Adrenal gland (tissue), 12 donors: ENCODE data around the gene HACE1. TPM values are rescaled to one million over a fixed set of nuclear protein-coding genes. Genes with fewer than 3 reads are reported as not detected.

ENCODE experiments used
- DNase-seq, 7 donors: peaks; one replicate each; pipeline ENCODE4 v3.0.0-alpha.2; 2019 to 2020
- H3K27ac ChIP-seq, 5 donors: fragments of 200-600 bp; sonication (generic) in 4 of 5; 1 replicate in 3 of 5; 2 replicates in 2 of 5; pipeline versions ENCODE4 v1.5.1 to v1.8.0; 2016 to 2020; ENCODE audit warnings: mild to moderate bottlenecking in 1 of 5
- H3K27me3 ChIP-seq: fragments of 200-600 bp; 2 replicates; pipeline ENCODE4 v1.8.0; 2021
- H3K36me3 ChIP-seq, 2 donors: fragments of 200-600 bp; replicated peaks in 1 of 2; 1 replicate in 1 of 2; 2 replicates in 1 of 2; pipeline versions ENCODE4 v1.5.1 to v1.8.0; 2018 to 2022
- H3K4me1 ChIP-seq, 2 donors: fragments of 200-600 bp; replicated peaks in 1 of 2; 1 replicate in 1 of 2; 2 replicates in 1 of 2; pipeline versions ENCODE4 v1.5.1 to v1.8.0; 2018 to 2021
- H3K4me3 ChIP-seq, 4 donors: fragments of 200-600 bp; sonication (generic) in 3 of 4; one replicate each; pipeline ENCODE4 v1.5.1; 2016 to 2018
- H3K9me3 ChIP-seq, 3 donors: fragments of 200-600 bp; sonication (generic) in 1 of 3; replicated peaks in 1 of 3; 1 replicate in 2 of 3; 2 replicates in 1 of 3; pipeline versions ENCODE4 v1.5.1 to v1.8.0; 2016 to 2021
- POLR2A ChIP-seq, 2 donors: fragments of 450-650 bp; IDR thresholded peaks; one replicate each; pipeline ENCODE4 v1.6.1; 2017; ENCODE audit warnings: antibody characterized with exemption in 2 of 2, mild to moderate bottlenecking in 2 of 2, moderate library complexity in 1 of 2
- WGBS, 4 donors: extraction: QIAGEN DNeasy Blood & Tissue Kit in 2 of 4; methylation state at CpG; one replicate each; pipeline versions ENCODE4 v1.1.5 to v1.1.7; 2013 to 2017; 5-methylcytosine and 5-hydroxymethylcytosine counted together
- intact Hi-C, 2 donors: fragments of 100-400 bp; cut with DNase I; formaldehyde crosslinking; loops; one replicate each; pipeline versions ENCODE4 v1.14.1 to v1.15.0; 2022 to 2023
- polyA plus RNA-seq, 3 donors: library from polyadenylated mRNA; stranded (reverse); fragments of 200-250 nt in 2 of 3; fragments of 350-450 nt in 1 of 3; fragmentation: Illumina TruSeq in 1 of 3; extraction: RNeasy Lipid Tissue Mini Kit (QIAGEN cat#74804) in 1 of 3; gene quantifications; one replicate each; pipeline ENCODE4 v1.2.3, GENCODE V29; 2013 to 2014
- total RNA-seq, 9 donors: library from RNA; depleted of rRNA in 4 of 9; stranded (reverse); fragments of >200 nt in 4 of 9; fragments of 120-200 nt in 1 of 9; fragmentation: NEBNext Ultra II Directional in 1 of 9; extraction: Animal tissue kit (Norgen Biotek cat#: 25700) in 1 of 9; gene quantifications; one replicate each; pipeline versions ENCODE4 v1.1.0 to v1.2.4, GENCODE V29; 2013 to 2023
- TF ChIP-seq, protein P1 (sequence below), 6 experiments: fragments of 450-650 bp in 4 of 6; fragments of 200-600 bp in 2 of 6; sonication (generic) in 1 of 6; IDR thresholded peaks; 1 replicate in 5 of 6; 2 replicates in 1 of 6; pipeline versions ENCODE4 v1.5.1 to v1.8.0; 2016 to 2021; ENCODE audit warnings: antibody characterized with exemption in 6 of 6, mild to moderate bottlenecking in 2 of 6, moderate library complexity in 1 of 6
- donor health status: healthy with polysubstance abuse.
- donor health status: Bipolar disorder and iron deficiency.
- donor health status: DM: yes; HTN: yes; CAD: no.
- donor health status: DM: no; HTN: no; CAD: no.
- donor health status: DM: no; HTN: no; CAD: no.
- donor health status: DM: yes; HTN: yes; CAD: no.

Gene HACE1
- total and polyA plus RNA-seq, 12 donors: 5.6 to 14.2 (median 10.7) TPM

DNA sequence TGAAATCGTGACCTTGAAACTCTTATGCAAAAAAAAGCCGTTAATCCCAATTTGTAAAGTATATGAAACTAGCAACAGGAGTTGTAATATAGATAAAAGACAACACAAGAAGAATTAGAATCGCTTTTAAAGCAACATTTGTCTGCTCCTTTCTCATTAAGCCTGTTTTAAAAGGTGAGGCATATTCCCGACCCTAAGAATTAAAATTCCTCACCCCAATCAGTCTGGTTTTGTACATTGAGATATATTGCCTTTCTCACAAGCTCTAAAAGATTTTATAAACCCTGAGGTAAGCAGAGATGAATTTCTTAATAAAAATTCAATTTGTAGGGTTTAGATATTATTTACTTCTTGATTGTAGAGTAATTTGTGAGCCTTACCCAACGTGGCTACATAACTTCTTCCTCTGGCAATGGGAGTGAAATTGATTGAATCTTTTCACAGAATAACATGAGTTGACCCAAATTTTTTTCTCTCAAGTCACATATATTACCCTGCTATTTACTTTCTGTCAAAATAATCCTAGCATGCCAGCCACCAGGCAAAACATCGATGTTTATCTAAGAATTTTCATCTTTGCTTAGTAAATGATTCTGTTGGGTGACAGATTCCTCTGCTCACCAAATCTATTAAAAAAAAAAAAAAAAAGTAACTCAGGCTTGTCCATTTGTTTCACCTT, 173.7 kb downstream of the HACE1 start:
- 61 to 75% (median 70%) methylated on average over 6 of the region's 6 CpGs for WGBS, 4 donors

DNA sequence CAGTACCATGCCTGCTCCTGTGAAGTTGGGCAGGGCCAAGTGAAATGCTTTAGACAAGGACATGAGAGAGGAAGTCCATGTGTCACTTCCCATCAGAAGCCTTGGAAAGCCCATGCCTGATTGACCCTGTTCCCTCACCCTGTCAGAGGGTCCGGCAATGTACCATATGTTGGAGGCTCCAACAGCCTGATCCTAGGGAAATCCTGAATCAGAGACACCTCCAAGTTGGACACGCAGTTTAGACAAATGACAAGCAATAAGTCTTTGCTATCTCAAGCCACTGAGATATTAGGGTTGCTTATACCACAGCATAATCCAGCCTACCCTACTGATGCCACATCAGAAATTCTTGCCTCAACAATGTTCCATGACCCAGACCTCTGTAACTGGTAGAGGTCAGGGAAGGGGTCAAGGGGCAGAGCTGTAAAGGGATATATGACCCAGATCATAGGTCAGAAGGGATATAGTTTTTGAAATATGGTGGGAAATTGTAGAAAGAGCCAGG, 174.8 kb downstream of the HACE1 start:
- Histone ChIP-seq H3K4me1 (no peaks in the 10 kb centered on the region), H3K9me3 (no peaks in the 10 kb centered on the region), H3K27me3 (no peaks in the 10 kb centered on the region), H3K36me3 (no peaks in the 10 kb centered on the region), H3K27ac (no peak overlapping the region), H3K4me3 (no peak overlapping the region)
- intact Hi-C loops: loop anchor here in 1 of 2 donors (5.0 kb wide), 1 partner anchor 82 kb away; no protein-coding TSS in a partner anchor
- TF ChIP-seq, protein P1, sequence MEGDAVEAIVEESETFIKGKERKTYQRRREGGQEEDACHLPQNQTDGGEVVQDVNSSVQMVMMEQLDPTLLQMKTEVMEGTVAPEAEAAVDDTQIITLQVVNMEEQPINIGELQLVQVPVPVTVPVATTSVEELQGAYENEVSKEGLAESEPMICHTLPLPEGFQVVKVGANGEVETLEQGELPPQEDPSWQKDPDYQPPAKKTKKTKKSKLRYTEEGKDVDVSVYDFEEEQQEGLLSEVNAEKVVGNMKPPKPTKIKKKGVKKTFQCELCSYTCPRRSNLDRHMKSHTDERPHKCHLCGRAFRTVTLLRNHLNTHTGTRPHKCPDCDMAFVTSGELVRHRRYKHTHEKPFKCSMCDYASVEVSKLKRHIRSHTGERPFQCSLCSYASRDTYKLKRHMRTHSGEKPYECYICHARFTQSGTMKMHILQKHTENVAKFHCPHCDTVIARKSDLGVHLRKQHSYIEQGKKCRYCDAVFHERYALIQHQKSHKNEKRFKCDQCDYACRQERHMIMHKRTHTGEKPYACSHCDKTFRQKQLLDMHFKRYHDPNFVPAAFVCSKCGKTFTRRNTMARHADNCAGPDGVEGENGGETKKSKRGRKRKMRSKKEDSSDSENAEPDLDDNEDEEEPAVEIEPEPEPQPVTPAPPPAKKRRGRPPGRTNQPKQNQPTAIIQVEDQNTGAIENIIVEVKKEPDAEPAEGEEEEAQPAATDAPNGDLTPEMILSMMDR (IDR thresholded peaks at IDR 0.05): no peak
- TF ChIP-seq POLR2A (IDR thresholded peaks at IDR 0.05): no peak
- no peak for DNase-seq
- WGBS, 4 donors: 68 to 81% (median 72%) methylated on average over 2 of the region's 2 CpGs

More for the DNA sequence above, 173.7 kb downstream of the HACE1 start:
- Histone ChIP-seq H3K9me3 (no peaks in the 10 kb centered on the region), H3K27me3 (no peaks in the 10 kb centered on the region), H3K4me1 (no peaks in the 10 kb centered on the region), H3K36me3 (no peaks in the 10 kb centered on the region), H3K27ac (no peak overlapping the region), H3K4me3 (no peak overlapping the region)
- DNase-seq: no peak
- TF ChIP-seq POLR2A (IDR thresholded peaks at IDR 0.05): no peak
- TF ChIP-seq, protein P1 (IDR thresholded peaks at IDR 0.05): no peak
- intact Hi-C loops: no loop called here

DNA sequence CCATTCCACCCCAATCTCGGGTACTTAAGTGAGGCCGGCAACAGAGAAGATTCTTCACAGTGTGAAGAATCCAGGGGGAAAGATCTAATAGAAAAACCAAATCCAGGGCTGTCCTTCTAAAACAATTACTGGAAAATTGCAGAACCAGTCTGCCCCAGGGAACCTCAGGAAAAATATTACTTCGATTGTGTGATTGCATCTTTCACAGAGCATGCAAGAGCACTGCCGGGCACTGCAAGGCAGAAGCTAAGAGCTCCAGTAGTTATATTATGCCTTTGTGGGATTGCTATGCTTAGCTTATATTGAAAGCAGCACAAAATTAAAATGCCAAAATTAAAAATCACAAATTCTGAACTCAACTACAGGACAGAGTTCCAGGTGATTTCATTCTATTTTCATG, 175.9 kb downstream of the HACE1 start:
- no peak for DNase-seq
- H3K27me3 ChIP-seq: no peaks in the 10 kb centered on the region
- no peak overlapping the region for H3K4me3 ChIP-seq
- peaks cover 0 to 1% (median 0%) of the 10 kb centered on the region in 3 donors for H3K9me3 ChIP-seq
- WGBS, 4 donors: 60 to 70% (median 65%) methylated on average over 4 of the region's 4 CpGs
- H3K4me1 ChIP-seq: no peaks in the 10 kb centered on the region
- no peak overlapping the region for H3K27ac ChIP-seq
- TF ChIP-seq POLR2A (IDR thresholded peaks at IDR 0.05): no peak
- TF ChIP-seq, protein P1 (IDR thresholded peaks at IDR 0.05): no peak
- H3K36me3 ChIP-seq: no peaks in the 10 kb centered on the region
- intact Hi-C loops: loop anchor here in 1 of 2 donors (5.0 kb wide), 1 partner anchor 83 kb away; no protein-coding TSS in a partner anchor

DNA sequence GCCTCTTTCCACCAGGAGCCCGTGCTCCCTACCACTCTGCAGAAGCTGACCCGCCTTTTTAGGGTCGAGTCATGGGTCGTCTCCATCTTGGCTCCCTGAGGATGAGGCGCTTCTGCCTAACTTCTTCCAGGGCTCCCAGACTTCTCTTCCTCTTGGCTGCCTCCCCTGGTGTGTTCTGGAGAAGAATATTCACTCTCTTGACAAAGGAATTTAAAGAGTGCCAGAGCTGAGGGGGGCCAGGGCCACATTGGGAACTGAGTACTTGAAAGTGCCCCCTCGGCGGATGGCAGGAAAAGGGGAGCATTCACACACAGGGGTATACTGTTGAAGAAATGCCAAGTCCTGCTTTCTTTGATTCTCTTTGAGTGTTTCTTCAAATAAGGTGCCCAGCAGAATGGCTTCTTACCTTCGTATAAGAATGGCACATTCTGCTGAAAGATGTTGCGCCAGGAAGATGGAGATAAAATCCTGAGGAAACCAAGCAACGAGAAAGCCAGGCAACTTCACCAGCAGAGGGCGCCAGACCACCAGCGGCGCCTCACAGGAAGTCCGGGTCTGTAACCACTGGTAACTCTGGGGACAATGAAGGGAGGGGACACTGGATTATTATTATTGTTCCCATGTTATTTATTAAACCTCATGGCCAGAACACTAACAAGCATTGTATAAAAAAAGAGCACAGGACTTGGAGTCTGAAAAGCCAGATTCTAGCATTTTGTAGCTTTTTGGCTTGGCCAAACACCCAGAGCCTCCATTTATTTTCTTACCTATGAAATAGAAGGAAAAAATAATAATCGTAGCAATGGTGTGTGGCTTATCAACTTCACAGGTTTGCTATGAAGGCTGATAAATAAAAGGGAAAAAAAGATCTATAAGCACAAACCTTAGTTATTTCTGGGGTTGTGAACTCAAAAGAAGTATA, 176.7 kb downstream of the HACE1 start:
- no peak overlapping the region for H3K27ac ChIP-seq
- DNase-seq: peak; percentile 33 to 84 (median 55)
- H3K36me3 ChIP-seq: no peaks in the 10 kb centered on the region
- no peak overlapping the region for H3K4me3 ChIP-seq
- TF ChIP-seq, protein P1 (IDR thresholded peaks at IDR 0.05): peak; percentile 35 to 77 (median 64)
- no peak for TF ChIP-seq POLR2A (IDR thresholded peaks at IDR 0.05)
- intact Hi-C loops: loop anchor here in 1 of 2 donors (5.0 kb wide), 1 partner anchor 84 kb away; no protein-coding TSS in a partner anchor
- no peaks in the 10 kb centered on the region for H3K4me1 ChIP-seq
- WGBS, 4 donors: 49 to 53% (median 52%) methylated on average over 15 of the region's 15 CpGs
- peaks cover 0 to 6% (median 0%) of the 10 kb centered on the region in 3 donors for H3K9me3 ChIP-seq
- H3K27me3 ChIP-seq: no peaks in the 10 kb centered on the region
